HepG2 (cell line): ENCODE measurements around the gene PFN1. TPM values are rescaled to one million over a fixed set of nuclear protein-coding genes. Genes with fewer than 3 reads are reported as not detected.

ENCODE experiments used
- CBX1 ChIP-seq: IDR thresholded peaks from one replicate; pipeline ENCODE4 v1.6.1; 2016; ENCODE audit warnings: antibody characterized with exemption, low read depth
- IKZF4 ChIP-seq: sonication (generic); formaldehyde crosslinking; IDR thresholded peaks from 2 replicates; pipeline ENCODE4 v1.5.1; 2020; ENCODE audit warnings: borderline replicate concordance, mild to moderate bottlenecking, low read depth, missing genetic modification reagents; ENCODE audit errors: not compliant biosample characterization
- ISL2 ChIP-seq: sonication (generic); formaldehyde crosslinking; IDR thresholded peaks from 2 replicates; pipeline ENCODE4 v1.5.0; 2020; ENCODE audit warnings: missing genetic modification reagents
- KDM6A ChIP-seq: IDR thresholded peaks from 2 replicates; pipeline ENCODE4 v1.6.1; 2016; ENCODE audit warnings: low read depth
- MAF1 ChIP-seq: sonication (generic); formaldehyde crosslinking; IDR thresholded peaks from 2 replicates; pipeline ENCODE4 v1.5.0; 2020; ENCODE audit warnings: missing genetic modification reagents, borderline replicate concordance
- NRL ChIP-seq: sonication (generic); formaldehyde crosslinking; IDR thresholded peaks from 2 replicates; pipeline ENCODE4 v1.5.0; 2020; ENCODE audit warnings: missing genetic modification reagents, mild to moderate bottlenecking, moderate library complexity, borderline replicate concordance
- SRSF1 ChIP-seq: fragments of 200-400 bp; formaldehyde crosslinking; optimal IDR thresholded peaks from 2 replicates; pipeline ENCODE3; 2017; ENCODE audit warnings: mild to moderate bottlenecking, low read depth, low read length, moderate library complexity
- TBL1XR1 ChIP-seq: fragments of 150-350 bp; IDR thresholded peaks from 2 replicates; pipeline ENCODE4 v1.6.1; 2014; ENCODE audit warnings: borderline replicate concordance, low read length; ENCODE audit not compliant: partially characterized antibody
- TBP ChIP-seq: sonication (generic); formaldehyde crosslinking; IDR thresholded peaks from 2 replicates; pipeline ENCODE4 v1.5.0; 2020; ENCODE audit warnings: missing genetic modification reagents
- TBX3 ChIP-seq: fragments of 450-650 bp; IDR thresholded peaks from 2 replicates; pipeline ENCODE4 v1.6.1; 2017; ENCODE audit warnings: antibody characterized with exemption, mild to moderate bottlenecking, inconsistent platforms, borderline replicate concordance
- ZEB1 ChIP-seq: IDR thresholded peaks from 2 replicates; pipeline ENCODE4 v1.6.1; 2012; ENCODE audit warnings: mild to moderate bottlenecking, low read depth, inconsistent platforms; ENCODE audit not compliant: insufficient replicate concordance
- ZMAT3 ChIP-seq: sonication (generic); formaldehyde crosslinking; conservative IDR thresholded peaks from 2 replicates; pipeline ENCODE4 v1.7.0; 2021; ENCODE audit warnings: missing genetic modification reagents
- ZMYM3 ChIP-seq: sonication (generic); formaldehyde crosslinking; IDR thresholded peaks from 2 replicates; pipeline ENCODE4 v1.5.1; 2020; ENCODE audit warnings: mild to moderate bottlenecking, missing genetic modification reagents
- ZNF101 ChIP-seq: sonication (generic); formaldehyde crosslinking; IDR thresholded peaks from 2 replicates; pipeline ENCODE4 v1.4.0; 2020; ENCODE audit warnings: mild to moderate bottlenecking, low read depth, missing genetic modification reagents, borderline replicate concordance
- ZNF552 ChIP-seq: sonication (generic); formaldehyde crosslinking; IDR thresholded peaks from 2 replicates; pipeline ENCODE4 v1.9.0; 2022; ENCODE audit warnings: missing genetic modification reagents, mild to moderate bottlenecking, borderline replicate concordance
- ZNF558 ChIP-seq: sonication (generic); formaldehyde crosslinking; IDR thresholded peaks from 2 replicates; pipeline ENCODE4 v1.9.0; 2022; ENCODE audit warnings: mild to moderate bottlenecking, missing genetic modification reagents, borderline replicate concordance
- ZNF567 ChIP-seq: sonication (generic); formaldehyde crosslinking; IDR thresholded peaks from 2 replicates; pipeline ENCODE4 v1.8.1; 2023; ENCODE audit warnings: mild to moderate bottlenecking, missing genetic modification reagents, borderline replicate concordance
- ZNF615 ChIP-seq: sonication (generic); formaldehyde crosslinking; IDR thresholded peaks from 2 replicates; pipeline ENCODE4 v1.5.0; 2020; ENCODE audit warnings: mild to moderate bottlenecking, missing genetic modification reagents, borderline replicate concordance
- ZNF678 ChIP-seq: sonication (generic); formaldehyde crosslinking; IDR thresholded peaks from 2 replicates; pipeline ENCODE4 v1.4.0; 2020; ENCODE audit warnings: mild to moderate bottlenecking, missing genetic modification reagents
- ZNF766 ChIP-seq: sonication (generic); formaldehyde crosslinking; IDR thresholded peaks from 2 replicates; pipeline ENCODE4 v1.5.0; 2020; ENCODE audit warnings: missing genetic modification reagents, borderline replicate concordance
- ZNF792 ChIP-seq: IDR thresholded peaks from 2 replicates; pipeline ENCODE4 v1.6.1; 2016
- polyA plus RNA-seq, 8 experiments: library from polyadenylated mRNA; depleted of rRNA in 3 of 8; stranded (reverse) in 7 of 8; unstranded in 1 of 8; fragments of >200 nt; fragmentation: Illumina TruSeq in 4 of 8; extraction: Trizol in 4 of 8; gene quantifications; 2 replicates each; pipeline versions ENCODE4 v1.2.1 to v1.2.3, GENCODE V29; 2011 to 2016; ENCODE audit warnings: low read depth in 4 of 8, missing spikeins in 1 of 8, mixed read lengths in 1 of 8; ENCODE audit not compliant: insufficient read depth in 1 of 8
- total RNA-seq, 5 experiments: library from RNA; depleted of rRNA; stranded (reverse); fragments of >200 nt; fragmentation: Illumina TruSeq; extraction: Trizol; gene quantifications; 2 replicates each; pipeline ENCODE4 v1.2.3, GENCODE V29; 2016; ENCODE audit warnings: low read depth in 1 of 5
- TF ChIP-seq, protein P1 (sequence below): sonication (generic); formaldehyde crosslinking; conservative IDR thresholded peaks from 2 replicates; pipeline ENCODE4 v1.8.0; 2022; ENCODE audit warnings: missing genetic modification reagents
- TF ChIP-seq, protein P2 (sequence below): IDR thresholded peaks from 2 replicates; pipeline ENCODE4 v1.6.1; 2016; ENCODE audit warnings: missing genetic modification reagents, missing compliant biosample characterization
- TF ChIP-seq, protein P3 (sequence below): sonication (generic); formaldehyde crosslinking; IDR thresholded peaks from 2 replicates; pipeline ENCODE4 v1.4.0; 2020; ENCODE audit warnings: missing genetic modification reagents, borderline replicate concordance
- TF ChIP-seq, protein P4 (sequence below): sonication (generic); formaldehyde crosslinking; IDR thresholded peaks from 2 replicates; pipeline ENCODE4 v1.4.0; 2020; ENCODE audit warnings: missing genetic modification reagents, borderline replicate concordance

The PFN1 gene
- total and polyA plus RNA-seq, 2 of the 13 experiments (the other 11 are each of a cell fraction or from before 2014, with no cell fraction given) = 494 to 613 TPM

DNA sequence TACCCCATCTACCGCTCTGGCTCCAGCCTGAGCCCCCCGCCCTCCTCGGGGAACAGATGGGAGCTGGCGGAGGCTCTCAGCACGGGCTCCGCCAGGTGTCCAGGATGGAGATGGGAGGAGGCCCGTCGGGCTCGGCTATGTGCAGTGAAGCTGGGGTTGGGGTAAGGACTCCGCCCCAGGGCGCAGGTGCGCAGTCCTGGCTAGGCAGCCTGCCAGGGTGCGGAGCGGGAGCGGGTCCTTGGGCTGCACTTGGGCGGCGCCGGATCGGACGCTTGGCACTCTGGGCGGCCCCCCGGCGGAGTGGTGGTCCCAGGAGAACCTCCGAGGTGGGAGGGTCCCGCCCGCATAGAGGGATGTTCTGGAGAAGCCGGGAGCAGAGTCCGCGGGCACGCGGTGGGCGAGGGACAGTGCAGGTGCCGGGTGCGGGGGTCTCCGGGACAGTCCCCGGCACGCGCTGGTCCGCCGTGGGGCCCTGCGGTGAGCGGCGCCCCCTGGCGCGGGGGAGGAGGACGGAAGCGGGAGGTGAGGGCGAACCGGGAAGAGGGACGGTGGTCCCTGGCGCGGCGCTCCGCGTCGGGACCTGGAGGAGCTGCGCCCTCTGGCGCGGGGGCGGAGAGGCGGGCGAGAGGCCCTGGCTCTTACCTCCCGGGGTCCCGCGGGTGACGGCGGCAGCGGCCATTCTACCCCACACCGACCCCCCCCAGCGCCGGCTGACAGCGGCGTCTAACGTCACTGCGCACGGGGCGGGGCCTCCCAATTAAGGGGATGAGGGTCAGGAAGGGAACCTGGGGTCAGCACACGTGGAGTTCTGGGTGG lies 38.8 kb upstream of the PFN1 start, which contains the start of gene CAMTA2 (continued):
- peak; percentile 17 for TF ChIP-seq IKZF4 (CRISPR knock-in tag)
- TF ChIP-seq, protein P1, sequence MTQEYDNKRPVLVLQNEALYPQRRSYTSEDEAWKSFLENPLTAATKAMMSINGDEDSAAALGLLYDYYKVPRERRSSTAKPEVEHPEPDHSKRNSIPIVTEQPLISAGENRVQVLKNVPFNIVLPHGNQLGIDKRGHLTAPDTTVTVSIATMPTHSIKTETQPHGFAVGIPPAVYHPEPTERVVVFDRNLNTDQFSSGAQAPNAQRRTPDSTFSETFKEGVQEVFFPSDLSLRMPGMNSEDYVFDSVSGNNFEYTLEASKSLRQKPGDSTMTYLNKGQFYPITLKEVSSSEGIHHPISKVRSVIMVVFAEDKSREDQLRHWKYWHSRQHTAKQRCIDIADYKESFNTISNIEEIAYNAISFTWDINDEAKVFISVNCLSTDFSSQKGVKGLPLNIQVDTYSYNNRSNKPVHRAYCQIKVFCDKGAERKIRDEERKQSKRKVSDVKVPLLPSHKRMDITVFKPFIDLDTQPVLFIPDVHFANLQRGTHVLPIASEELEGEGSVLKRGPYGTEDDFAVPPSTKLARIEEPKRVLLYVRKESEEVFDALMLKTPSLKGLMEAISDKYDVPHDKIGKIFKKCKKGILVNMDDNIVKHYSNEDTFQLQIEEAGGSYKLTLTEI (CRISPR knock-in tag) = no peak
- peak; percentile 58 for TF ChIP-seq CBX1
- TF ChIP-seq, protein P2, sequence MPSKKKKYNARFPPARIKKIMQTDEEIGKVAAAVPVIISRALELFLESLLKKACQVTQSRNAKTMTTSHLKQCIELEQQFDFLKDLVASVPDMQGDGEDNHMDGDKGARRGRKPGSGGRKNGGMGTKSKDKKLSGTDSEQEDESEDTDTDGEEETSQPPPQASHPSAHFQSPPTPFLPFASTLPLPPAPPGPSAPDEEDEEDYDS (CRISPR knock-in tag) = peak; percentile 64; the same call in 1 of the 2 replicates
- no peak for TF ChIP-seq ZNF678 (CRISPR knock-in tag)
- TF ChIP-seq TBX3 = no peak
- peak; percentile 74 for TF ChIP-seq SRSF1
- no peak for TF ChIP-seq ZNF552 (CRISPR knock-in tag)
- no peak for TF ChIP-seq TBL1XR1
- TF ChIP-seq ISL2 (CRISPR knock-in tag) = peak; percentile 44; the same call in 1 of the 2 replicates
- TF ChIP-seq ZNF567 (CRISPR knock-in tag) = no peak
- TF ChIP-seq, protein P3, sequence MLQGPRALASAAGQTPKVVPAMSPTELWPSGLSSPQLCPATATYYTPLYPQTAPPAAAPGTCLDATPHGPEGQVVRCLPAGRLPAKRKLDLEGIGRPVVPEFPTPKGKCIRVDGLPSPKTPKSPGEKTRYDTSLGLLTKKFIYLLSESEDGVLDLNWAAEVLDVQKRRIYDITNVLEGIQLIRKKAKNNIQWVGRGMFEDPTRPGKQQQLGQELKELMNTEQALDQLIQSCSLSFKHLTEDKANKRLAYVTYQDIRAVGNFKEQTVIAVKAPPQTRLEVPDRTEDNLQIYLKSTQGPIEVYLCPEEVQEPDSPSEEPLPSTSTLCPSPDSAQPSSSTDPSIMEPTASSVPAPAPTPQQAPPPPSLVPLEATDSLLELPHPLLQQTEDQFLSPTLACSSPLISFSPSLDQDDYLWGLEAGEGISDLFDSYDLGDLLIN = no peak
- no peak; the same call in 1 of the 2 replicates for TF ChIP-seq ZNF558 (CRISPR knock-in tag)
- peak; percentile 33; the same call in 1 of the 2 replicates for TF ChIP-seq NRL (CRISPR knock-in tag)
- no peak for TF ChIP-seq MAF1 (CRISPR knock-in tag)
- no peak for TF ChIP-seq ZEB1
- TF ChIP-seq, protein P4, sequence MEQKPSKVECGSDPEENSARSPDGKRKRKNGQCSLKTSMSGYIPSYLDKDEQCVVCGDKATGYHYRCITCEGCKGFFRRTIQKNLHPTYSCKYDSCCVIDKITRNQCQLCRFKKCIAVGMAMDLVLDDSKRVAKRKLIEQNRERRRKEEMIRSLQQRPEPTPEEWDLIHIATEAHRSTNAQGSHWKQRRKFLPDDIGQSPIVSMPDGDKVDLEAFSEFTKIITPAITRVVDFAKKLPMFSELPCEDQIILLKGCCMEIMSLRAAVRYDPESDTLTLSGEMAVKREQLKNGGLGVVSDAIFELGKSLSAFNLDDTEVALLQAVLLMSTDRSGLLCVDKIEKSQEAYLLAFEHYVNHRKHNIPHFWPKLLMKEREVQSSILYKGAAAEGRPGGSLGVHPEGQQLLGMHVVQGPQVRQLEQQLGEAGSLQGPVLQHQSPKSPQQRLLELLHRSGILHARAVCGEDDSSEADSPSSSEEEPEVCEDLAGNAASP (CRISPR knock-in tag) = peak; percentile 26; the same call in 1 of the 2 replicates
- TF ChIP-seq ZNF615 (CRISPR knock-in tag) = no peak
- TF ChIP-seq ZNF101 (CRISPR knock-in tag) = no peak
- TF ChIP-seq TBP (CRISPR knock-in tag) = no peak
- TF ChIP-seq ZMYM3 (CRISPR knock-in tag) = no peak; the same call in 1 of the 2 replicates
- TF ChIP-seq ZNF766 (CRISPR knock-in tag) = no peak
- no peak for TF ChIP-seq KDM6A (CRISPR knock-in tag)
- 0 out of 2 replicates have a peak, but pooled peaks have one; percentile 71 for TF ChIP-seq ZMAT3 (CRISPR knock-in tag)
- no peak for TF ChIP-seq ZNF792 (CRISPR knock-in tag)
